H4 (cell line): ENCODE data around the gene ARG2. TPM values are rescaled to one million over a fixed set of nuclear protein-coding genes. Genes with fewer than 3 reads are reported as not detected.

Source experiments
- DNase-seq: peaks from one replicate; pipeline ENCODE4 v3.0.0-alpha.2; 2015; ENCODE audit warnings: low spot score
- total RNA-seq: library from RNA; depleted of rRNA; stranded (reverse); fragments of >200 nt; shearing (Covaris generic); gene quantifications from 2 replicates; pipeline ENCODE4 v1.2.3, GENCODE V29; 2014

ARG2 gene
- total RNA-seq, 1 experiment from 2014 or later = 29.2 TPM

GRCh38 chr14:67638642-67639041, 18.9 kb downstream of the ARG2 start:
- DNase-seq = no peak

- DNase-seq = no peak
These were observed 21.8 kb downstream of the ARG2 start for GRCh38 chr14:67641480-67641879.

GRCh38 chr14:67641902-67642749, 22.4 kb downstream of the ARG2 start:
- no peak for DNase-seq

GRCh38 chr14:67643713-67644112, 24.0 kb downstream of the ARG2 start:
- no peak for DNase-seq

- no peak for DNase-seq
These were observed 24.7 kb downstream of the ARG2 start for GRCh38 chr14:67644428-67644827.

- DNase-seq = no peak
These were observed 25.7 kb downstream of the ARG2 start for GRCh38 chr14:67645414-67645813.

GRCh38 chr14:67646131-67646530, 26.4 kb downstream of the ARG2 start:
- DNase-seq = no peak

GRCh38 chr14:67650151-67650550, 30.4 kb downstream of the ARG2 start:
- DNase-seq = no peak

- no peak for DNase-seq
These were observed 31.0 kb downstream of the ARG2 start for GRCh38 chr14:67650694-67651093.

GRCh38 chr14:67652189-67652588, 32.5 kb downstream of the ARG2 start:
- DNase-seq = no peak

GRCh38 chr14:67653651-67654280, 34.0 kb downstream of the ARG2 start:
- DNase-seq = no peak

- DNase-seq = no peak
These were observed 43.9 kb downstream of the ARG2 start for GRCh38 chr14:67663633-67664032.

GRCh38 chr14:67665868-67666267, 46.1 kb downstream of the ARG2 start:
- no peak for DNase-seq

- peak; percentile 59 for DNase-seq
These were observed 47.2 kb downstream of the ARG2 start for GRCh38 chr14:67666750-67667449.

GRCh38 chr14:67668559-67668958, 48.8 kb downstream of the ARG2 start:
- no peak for DNase-seq

- DNase-seq = no peak
These were observed 53.7 kb downstream of the ARG2 start for GRCh38 chr14:67673451-67673850.

- DNase-seq = peak; percentile 52
These were observed 54.4 kb downstream of the ARG2 start for GRCh38 chr14:67674139-67674479.

GRCh38 chr14:67674480-67675218, 54.9 kb downstream of the ARG2 start, which contains the start of gene VTI1B:
Gene VTI1B (minus strand): TSS chr14:67674632. CDS start chr14:67674489, 143 bp downstream.
- DNase-seq = peak; percentile 43

GRCh38 chr14:67675219-67675582, 55.5 kb downstream of the ARG2 start:
- no peak for DNase-seq

GRCh38 chr14:67679006-67679405, 59.3 kb downstream of the ARG2 start:
- no peak for DNase-seq

- peak; percentile 25 for DNase-seq
These were observed 60.4 kb downstream of the ARG2 start for GRCh38 chr14:67680121-67680602.

- DNase-seq = no peak
These were observed 61.2 kb downstream of the ARG2 start for GRCh38 chr14:67680941-67681340.
